Gastrocnemius medialis (tissue), 4 donors: ENCODE data around the gene DNAAF5.

Source experiments
- POLR2A ChIP-seq, 2 donors: fragments of 450-650 bp; IDR thresholded peaks; one replicate each; pipeline ENCODE4 v1.6.1; 2017; ENCODE audit warnings: antibody characterized with exemption in 2 of 2, mild to moderate bottlenecking in 2 of 2, moderate library complexity in 2 of 2
- TF ChIP-seq, protein P1 (sequence below), 5 experiments: fragments of 450-650 bp in 3 of 5; fragments of 200-600 bp in 2 of 5; sonication (generic) in 2 of 5; IDR thresholded peaks in 4 of 5; conservative IDR thresholded peaks in 1 of 5; 1 replicate in 4 of 5; 2 replicates in 1 of 5; pipeline ENCODE4 v1.5.1; 2016 to 2019; ENCODE audit warnings: antibody characterized with exemption in 5 of 5, mild to moderate bottlenecking in 3 of 5, moderate library complexity in 3 of 5

DNA sequence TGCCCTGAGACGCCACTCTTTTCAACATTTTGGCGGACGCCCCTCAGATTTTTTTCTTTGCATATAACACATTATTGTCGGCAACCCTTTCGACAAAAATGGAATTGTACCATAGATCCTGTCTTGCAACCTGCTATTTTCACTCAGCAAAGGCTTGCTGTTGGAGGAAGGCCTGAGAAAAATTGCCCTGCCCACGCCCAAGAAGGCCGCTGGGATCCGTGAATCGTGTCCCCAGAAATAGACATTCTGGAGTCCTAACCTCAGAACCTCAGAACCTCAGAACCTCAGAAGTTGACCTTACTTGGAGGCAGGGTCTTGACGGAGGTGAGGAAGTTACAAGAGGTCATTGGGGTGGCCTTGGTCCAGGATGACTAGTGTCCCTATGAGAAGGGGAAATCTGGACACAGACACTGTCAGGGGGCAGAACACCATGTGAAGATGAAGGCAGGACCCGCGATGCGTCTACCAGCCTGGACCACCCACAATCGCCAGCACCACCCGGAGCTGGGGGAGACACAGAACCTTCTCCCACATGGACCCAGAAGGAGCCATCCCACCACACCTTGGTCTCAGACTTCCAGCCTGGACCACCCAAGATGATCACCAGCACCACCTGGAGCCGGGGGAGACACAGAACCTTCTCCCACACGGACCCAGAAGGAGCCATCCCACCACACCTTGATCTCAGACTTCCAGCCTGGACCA is 19.1 kb upstream of the DNAAF5 start:
- TF ChIP-seq, protein P1, sequence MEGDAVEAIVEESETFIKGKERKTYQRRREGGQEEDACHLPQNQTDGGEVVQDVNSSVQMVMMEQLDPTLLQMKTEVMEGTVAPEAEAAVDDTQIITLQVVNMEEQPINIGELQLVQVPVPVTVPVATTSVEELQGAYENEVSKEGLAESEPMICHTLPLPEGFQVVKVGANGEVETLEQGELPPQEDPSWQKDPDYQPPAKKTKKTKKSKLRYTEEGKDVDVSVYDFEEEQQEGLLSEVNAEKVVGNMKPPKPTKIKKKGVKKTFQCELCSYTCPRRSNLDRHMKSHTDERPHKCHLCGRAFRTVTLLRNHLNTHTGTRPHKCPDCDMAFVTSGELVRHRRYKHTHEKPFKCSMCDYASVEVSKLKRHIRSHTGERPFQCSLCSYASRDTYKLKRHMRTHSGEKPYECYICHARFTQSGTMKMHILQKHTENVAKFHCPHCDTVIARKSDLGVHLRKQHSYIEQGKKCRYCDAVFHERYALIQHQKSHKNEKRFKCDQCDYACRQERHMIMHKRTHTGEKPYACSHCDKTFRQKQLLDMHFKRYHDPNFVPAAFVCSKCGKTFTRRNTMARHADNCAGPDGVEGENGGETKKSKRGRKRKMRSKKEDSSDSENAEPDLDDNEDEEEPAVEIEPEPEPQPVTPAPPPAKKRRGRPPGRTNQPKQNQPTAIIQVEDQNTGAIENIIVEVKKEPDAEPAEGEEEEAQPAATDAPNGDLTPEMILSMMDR (IDR thresholded peaks at IDR 0.05 in 4 of 5, conservative IDR thresholded peaks at IDR 0.05 in 1 of 5) = no peak
- no peak for TF ChIP-seq POLR2A (IDR thresholded peaks at IDR 0.05)
